OCI-LY7 (cell line): ENCODE results near the gene RPL6. TPM values are rescaled to one million over a fixed set of nuclear protein-coding genes. Genes with fewer than 3 reads are reported as not detected.
"Not testable (repeated sequence)": the region's sequence is repeated elsewhere in the genome, so short reads cannot be mapped to it uniquely, and the experiment has no call there.

Experiments used
- BruUV-seq: library from RNA; stranded (reverse); fragments of 400-500 nt; replicated peaks from 2 replicates; lab custom pipeline; 2021; lab: Mats Ljungman, UMichigan
- CTCF ChIA-PET: fragments of 300-600 bp; sonication (Branson Sonifier 250); formaldehyde crosslinking; loops from one replicate; lab custom pipeline; 2022; ENCODE audit warnings: antibody characterized with exemption; ENCODE audit not compliant: unreplicated experiment; lab: Charles Lee
- POLR2A ChIA-PET: fragments of 300-600 bp; sonication (Branson Sonifier 250); formaldehyde crosslinking; loops from one replicate; lab custom pipeline; 2022; ENCODE audit warnings: antibody characterized with exemption; lab: Charles Lee
- DNase-seq: peaks from one replicate; pipeline ENCODE4 v3.0.0-alpha.2; 2015; ENCODE audit warnings: low spot score
- H2AFZ ChIP-seq: fragments of 200-600 bp; sonication (generic), shearing (Covaris generic); 2 replicates; pipeline ENCODE4 v1.6.1; 2014; ENCODE audit warnings: mild to moderate bottlenecking, antibody characterized with exemption, low read length, moderate library complexity
- H3K27ac ChIP-seq: fragments of 200-600 bp; sonication (generic); 2 replicates; pipeline ENCODE4 v1.5.1; 2014; ENCODE audit warnings: mixed run types, low read depth, mild to moderate bottlenecking, moderate library complexity, low read length, inconsistent platforms; ENCODE audit not compliant: poor library complexity, severe bottlenecking
- H3K36me3 ChIP-seq: fragments of 200-600 bp; sonication (generic); 2 replicates; pipeline ENCODE4 v1.6.1; 2014; ENCODE audit warnings: mild to moderate bottlenecking, antibody characterized with exemption, low read length, moderate library complexity, mixed read lengths; ENCODE audit not compliant: insufficient read depth
- H3K4me1 ChIP-seq: fragments of 200-600 bp; sonication (generic); 2 replicates; pipeline ENCODE4 v1.5.1; 2014; ENCODE audit warnings: mild to moderate bottlenecking, low read length; ENCODE audit not compliant: insufficient read depth, poor library complexity, severe bottlenecking
- H3K4me2 ChIP-seq: fragments of 200-600 bp; sonication (generic); 2 replicates; pipeline ENCODE4 v1.6.1; 2014; ENCODE audit warnings: mild to moderate bottlenecking, low read length
- H3K4me3 ChIP-seq: fragments of 200-600 bp; sonication (generic); 2 replicates; pipeline ENCODE4 v1.5.1; 2014; ENCODE audit warnings: mild to moderate bottlenecking, low read depth, low read length; ENCODE audit not compliant: poor library complexity, severe bottlenecking
- H3K79me2 ChIP-seq: fragments of 200-600 bp; sonication (generic); 2 replicates; pipeline ENCODE4 v1.6.1; 2016; ENCODE audit warnings: low read depth, mild to moderate bottlenecking, low read length, moderate library complexity, mixed read lengths; ENCODE audit not compliant: insufficient read depth
- H3K9me2 ChIP-seq: fragments of 200-600 bp; sonication (generic); 2 replicates; pipeline ENCODE4 v1.6.1; 2016; ENCODE audit warnings: mild to moderate bottlenecking, low read length, mixed read lengths; ENCODE audit not compliant: insufficient read depth
- H3K9me3 ChIP-seq: fragments of 200-600 bp; sonication (generic); 2 replicates; pipeline ENCODE4 v1.6.1; 2014; ENCODE audit warnings: mild to moderate bottlenecking, mixed run types, low read length, mixed read lengths
- H4K20me1 ChIP-seq: fragments of 200-600 bp; sonication (generic); 2 replicates; pipeline ENCODE4 v1.6.1; 2014; ENCODE audit warnings: mild to moderate bottlenecking, antibody characterized with exemption, low read length, moderate library complexity, mixed read lengths; ENCODE audit not compliant: insufficient read depth
- CTCF ChIP-seq: fragments of 200-600 bp; sonication (generic); conservative IDR thresholded peaks from 2 replicates; pipeline ENCODE4 v1.5.1; 2014; ENCODE audit warnings: mild to moderate bottlenecking, antibody characterized with exemption, low read length, moderate library complexity, mixed read lengths
- EZH2phosphoT487 ChIP-seq: fragments of 200-600 bp; sonication (generic); IDR thresholded peaks from 2 replicates; pipeline ENCODE4 v1.6.1; 2018; ENCODE audit warnings: low read depth, borderline replicate concordance, mild to moderate bottlenecking, mixed run types, antibody characterized with exemption, low read length, moderate library complexity, mixed read lengths
- intact Hi-C: fragments of 100-400 bp; cut with micrococcal nuclease; formaldehyde crosslinking; loops from one replicate; pipeline ENCODE4 v1.10.0; 2022; ENCODE audit not compliant: unreplicated experiment
- total RNA-seq, 2 experiments: library from RNA; depleted of rRNA in 1 of 2; stranded (reverse); fragments of >200 nt in 1 of 2; shearing (Covaris generic) in 1 of 2; gene quantifications; 2 replicates each; pipeline ENCODE4 v1.2.3, GENCODE V29; 2014 to 2022

The RPL6 gene
- total RNA-seq, 2 experiments from 2014 or later, result 1,436 to 1,876 TPM

- peak; percentile 28 for DNase-seq
These were observed 8.8 kb upstream of the RPL6 start for GRCh38 chr12:112418273-112418607.

GRCh38 chr12:112415457-112415856 lies 6.1 kb upstream of the RPL6 start:
- intact Hi-C loops, result not testable (repeated sequence)

More at GRCh38 chr12:112418273-112418607, 8.8 kb upstream of the RPL6 start:
- POLR2A ChIA-PET, result interaction anchor here (0.7 kb wide), 1 partner anchor 16 kb away, joined by 3 read pairs; no protein-coding TSS in a partner anchor
- H4K20me1 ChIP-seq, result peaks cover 15% of the 10 kb centered on the region; the same call in 1 of the 2 replicates
- H3K27ac ChIP-seq, result peak overlapping the region; percentile 65
- intact Hi-C loops, result loop anchor here (1.0 kb wide), 1 partner anchor 9 kb away; the partner anchor contains the start of gene RPL6
- H3K4me2 ChIP-seq, result peak overlapping the region; percentile 89
- H2AFZ ChIP-seq, result peak overlapping the region; percentile 77
- H3K9me3 ChIP-seq, result no peaks in the 10 kb centered on the region
- H3K36me3 ChIP-seq, result peaks cover 10% of the 10 kb centered on the region; the same call in 1 of the 2 replicates
- H3K79me2 ChIP-seq, result peaks cover 50% of the 10 kb centered on the region
- peaks cover 14% of the 10 kb centered on the region for H3K4me1 ChIP-seq
- peak overlapping the region; percentile 80 for H3K4me3 ChIP-seq
- BruUV-seq, result TSS peak; percentile 96
- CTCF ChIA-PET, result no interaction called here
- no peak for TF ChIP-seq CTCF
- no peak for TF ChIP-seq EZH2phosphoT487
- H3K9me2 ChIP-seq, result no peaks in the 10 kb centered on the region

GRCh38 chr12:112413855-112414625 lies 4.6 kb upstream of the RPL6 start:
- Histone ChIP-seq H3K4me2 (no peak overlapping the region), H3K36me3 (peaks cover 2% of the 10 kb centered on the region; the same call in 1 of the 2 replicates), H4K20me1 (no peaks in the 10 kb centered on the region), H3K27ac (no peak overlapping the region), H3K9me2 (no peaks in the 10 kb centered on the region), H3K4me1 (peaks cover 4% of the 10 kb centered on the region), H2AFZ (no peak overlapping the region), H3K4me3 (no peak overlapping the region), H3K9me3 (no peaks in the 10 kb centered on the region), H3K79me2 (peaks cover 12% of the 10 kb centered on the region)
- CTCF ChIA-PET, result no interaction called here
- DNase-seq, result no peak
- intact Hi-C loops, result no loop called here
- no TSS peak for BruUV-seq
- POLR2A ChIA-PET, result interaction anchor here (0.5 to 1.3 kb wide), 5 partner anchors 15 to 1254 kb away, joined by 3 to 4 read pairs (median 3); no protein-coding TSS in a partner anchor
- no peak for TF ChIP-seq CTCF
- no peak for TF ChIP-seq EZH2phosphoT487

More at GRCh38 chr12:112415457-112415856, 6.1 kb upstream of the RPL6 start:
- peaks cover 11% of the 10 kb centered on the region for H3K4me1 ChIP-seq
- BruUV-seq, H2AFZ ChIP-seq, DNase-seq, H3K9me2 ChIP-seq, H3K4me3 ChIP-seq, H4K20me1 ChIP-seq, H3K9me3 ChIP-seq, H3K36me3 ChIP-seq, CTCF ChIA-PET, H3K4me2 ChIP-seq, H3K27ac ChIP-seq: not testable (repeated sequence)
- peaks cover 22% of the 10 kb centered on the region for H3K79me2 ChIP-seq
- POLR2A ChIA-PET, result interaction anchor here (0.7 kb wide), 1 partner anchor 1505 kb away, joined by 5 read pairs; no protein-coding TSS in a partner anchor
